Activated T-cell treated with anti-CD3 and anti-CD28 coated beads for 4 hours (primary cell): ENCODE data around the gene EXOC4.
"Not testable (repeated sequence)": the region's sequence is repeated elsewhere in the genome, so short reads cannot be mapped to it uniquely, and the experiment has no call there.

Source experiments
- DNase-seq: peaks from one replicate; pipeline ENCODE4 v3.0.0-alpha.2; 2020

The EXOC4 gene

GRCh38 chr7:133643652-133644051, 390.8 kb downstream of the EXOC4 start:
- DNase-seq = not testable (repeated sequence)

DNA sequence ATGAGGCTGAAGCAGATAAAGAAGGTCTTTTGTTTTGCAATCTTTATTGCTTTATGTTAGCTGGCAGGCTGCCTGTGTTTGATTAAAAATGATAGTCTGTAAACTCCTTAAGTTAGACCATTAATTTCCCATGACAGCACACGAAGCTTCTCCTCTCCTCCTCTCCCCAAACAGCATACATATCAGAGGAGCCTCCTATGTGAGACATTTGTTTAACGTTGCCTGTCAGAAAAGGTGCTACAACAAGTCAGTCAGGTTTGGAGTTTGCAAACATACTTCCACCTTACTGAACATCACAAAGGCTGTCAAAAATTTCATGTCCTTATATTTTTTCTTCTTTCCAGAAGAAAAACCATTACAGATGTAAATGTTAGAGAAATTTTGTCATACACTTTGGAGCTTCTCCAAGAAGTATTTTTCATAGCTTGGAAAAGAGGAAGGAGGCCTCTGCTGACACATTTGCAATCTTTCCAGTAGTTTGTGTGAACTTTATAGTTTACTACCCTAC, 393.1 kb downstream of the EXOC4 start:
- no peak for DNase-seq

DNA sequence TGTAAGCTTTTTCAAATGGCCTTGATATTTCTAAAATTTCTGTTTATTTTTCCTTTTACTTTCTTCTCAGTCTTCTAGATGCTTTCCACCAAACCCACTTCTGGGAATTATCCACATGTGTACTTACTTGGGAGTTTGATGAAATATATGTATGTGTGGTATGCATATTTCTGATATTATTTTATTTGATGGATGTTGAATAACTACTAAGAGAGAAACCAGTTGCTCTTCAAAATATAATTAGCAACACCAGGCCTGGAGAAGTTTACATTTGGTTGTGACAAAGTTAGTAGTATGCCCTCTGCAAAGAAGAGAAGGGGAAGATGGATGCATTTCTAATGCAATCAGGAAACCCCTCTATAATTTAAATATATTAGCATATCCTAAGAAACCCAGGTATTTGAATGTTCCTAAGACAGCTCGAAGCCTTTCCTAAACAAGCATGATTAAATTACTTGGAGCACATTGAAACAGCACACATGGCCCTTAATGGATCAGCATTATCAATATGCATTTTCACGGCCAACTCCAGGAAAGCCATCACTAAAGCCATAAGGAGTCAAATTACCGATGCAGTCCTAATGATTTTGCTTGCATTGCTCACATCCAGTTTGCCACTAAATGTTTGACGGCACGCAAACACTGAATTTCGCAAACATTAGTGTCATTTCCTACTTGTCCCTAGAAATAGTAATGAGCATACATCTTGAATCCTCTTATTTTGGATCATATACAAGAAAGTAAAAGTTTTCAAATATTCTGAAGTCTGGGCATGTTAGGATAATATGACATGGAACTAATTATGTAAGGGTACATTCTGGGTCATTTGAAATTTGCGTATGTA, 393.8 kb downstream of the EXOC4 start:
- DNase-seq = no peak

- DNase-seq = no peak
Measured at GRCh38 chr7:133649593-133649992, 396.7 kb downstream of the EXOC4 start.

- DNase-seq = no peak
Measured at GRCh38 chr7:133650069-133650468, 397.2 kb downstream of the EXOC4 start.

DNA sequence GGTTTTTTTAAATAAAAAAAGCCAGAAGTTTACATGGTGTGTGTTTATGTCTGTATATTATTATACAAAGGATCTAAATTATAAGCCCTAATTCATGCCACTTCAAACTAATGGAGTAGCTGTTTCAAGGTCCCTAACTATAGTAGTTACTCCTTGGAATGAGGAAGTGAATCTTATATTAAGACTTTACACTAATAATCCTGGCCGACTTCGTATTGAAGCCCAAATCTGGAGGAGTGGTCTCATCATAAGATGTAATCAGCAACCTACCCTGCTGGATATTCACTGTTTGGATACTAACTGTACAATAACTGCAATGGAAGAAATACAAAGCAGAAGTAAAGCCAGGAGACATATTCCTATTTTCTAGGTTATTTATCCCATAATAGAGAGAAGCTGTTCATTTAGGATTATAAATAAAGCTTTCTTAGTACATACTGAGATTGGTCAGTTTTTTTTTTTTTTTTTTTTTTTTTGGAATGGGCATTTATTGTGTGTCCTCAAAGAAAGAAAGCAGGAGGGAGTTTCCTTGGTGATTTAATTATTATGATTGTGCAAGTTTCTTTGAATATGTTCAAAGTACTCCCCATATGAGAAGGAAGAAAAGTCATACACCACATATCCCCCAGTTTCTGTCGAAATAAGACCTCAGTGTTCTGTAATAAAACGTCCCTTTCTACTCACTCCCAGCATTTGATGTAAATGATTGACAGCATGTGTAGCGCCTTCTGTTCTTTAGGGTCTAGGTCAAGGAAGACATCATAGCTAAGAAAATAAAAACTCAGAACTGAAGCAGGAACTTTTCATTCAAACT, 397.8 kb downstream of the EXOC4 start:
- no peak for DNase-seq

GRCh38 chr7:133652547-133652946, 399.7 kb downstream of the EXOC4 start:
- DNase-seq = no peak

DNA sequence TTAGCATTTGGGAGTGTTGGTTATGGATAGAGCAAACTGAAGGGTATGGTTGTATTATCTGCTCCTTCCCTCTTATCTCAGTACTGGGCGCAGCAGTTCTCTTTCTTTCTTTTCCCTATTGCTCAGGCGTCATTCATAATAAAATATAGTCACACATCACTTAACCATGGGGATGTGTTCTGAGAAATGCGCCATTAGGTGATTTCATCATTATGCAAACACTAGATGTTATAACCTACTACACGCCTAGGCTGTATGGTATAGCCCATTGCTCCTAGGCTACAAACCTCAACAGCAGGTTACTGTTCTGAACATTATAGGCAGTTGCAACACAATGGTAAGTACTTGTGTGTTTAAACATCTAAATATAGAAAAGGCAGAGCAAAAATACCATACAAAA, 401.7 kb downstream of the EXOC4 start:
- no peak for DNase-seq

GRCh38 chr7:133662276-133662675, 409.4 kb downstream of the EXOC4 start:
- DNase-seq = no peak

GRCh38 chr7:133662830-133663229, 410.0 kb downstream of the EXOC4 start:
- no peak for DNase-seq

DNA sequence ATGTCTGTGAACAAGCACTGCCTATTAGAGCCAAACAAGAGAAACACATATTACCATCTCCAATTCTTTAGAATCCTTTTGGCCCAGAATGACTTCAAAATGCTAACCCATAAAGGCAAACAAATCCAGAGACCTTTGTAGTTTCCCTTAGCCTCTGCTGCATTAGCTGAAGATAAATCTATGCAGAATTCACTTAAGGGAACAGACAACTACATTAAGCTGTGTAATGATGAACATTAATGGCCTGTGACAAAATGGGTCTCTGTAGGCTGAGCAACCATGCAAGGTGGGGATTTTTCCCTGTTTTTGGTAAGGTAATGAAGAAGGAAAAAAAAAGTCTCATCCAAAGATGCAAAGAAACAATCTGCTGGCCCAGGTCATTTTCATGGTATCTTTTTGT, 411.6 kb downstream of the EXOC4 start:
- DNase-seq = no peak

- DNase-seq = no peak
Measured at GRCh38 chr7:133668296-133669060, 415.6 kb downstream of the EXOC4 start.

GRCh38 chr7:133669061-133669455, 416.2 kb downstream of the EXOC4 start:
- DNase-seq = no peak

DNA sequence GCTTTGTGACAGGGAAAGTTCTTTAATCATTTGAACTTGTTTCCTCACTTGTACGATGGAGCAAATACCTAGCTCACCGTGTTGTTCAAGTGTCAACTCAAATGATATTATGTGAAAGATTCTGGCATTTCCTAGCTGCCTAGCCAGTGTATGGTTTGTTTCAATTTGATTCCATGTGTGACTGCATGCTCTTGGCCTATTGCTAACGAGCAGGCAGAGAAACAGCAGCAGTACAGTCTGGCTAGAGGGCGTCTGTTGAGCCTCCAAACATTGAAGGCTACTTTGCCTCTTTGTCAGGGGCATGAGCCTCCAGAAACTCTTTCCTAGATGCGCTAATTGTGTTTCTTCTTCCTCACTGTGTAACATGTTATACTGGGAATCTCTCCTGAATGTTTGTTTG, 417.4 kb downstream of the EXOC4 start:
- no peak for DNase-seq

GRCh38 chr7:133672866-133673265, 420.0 kb downstream of the EXOC4 start:
- DNase-seq = no peak

DNA sequence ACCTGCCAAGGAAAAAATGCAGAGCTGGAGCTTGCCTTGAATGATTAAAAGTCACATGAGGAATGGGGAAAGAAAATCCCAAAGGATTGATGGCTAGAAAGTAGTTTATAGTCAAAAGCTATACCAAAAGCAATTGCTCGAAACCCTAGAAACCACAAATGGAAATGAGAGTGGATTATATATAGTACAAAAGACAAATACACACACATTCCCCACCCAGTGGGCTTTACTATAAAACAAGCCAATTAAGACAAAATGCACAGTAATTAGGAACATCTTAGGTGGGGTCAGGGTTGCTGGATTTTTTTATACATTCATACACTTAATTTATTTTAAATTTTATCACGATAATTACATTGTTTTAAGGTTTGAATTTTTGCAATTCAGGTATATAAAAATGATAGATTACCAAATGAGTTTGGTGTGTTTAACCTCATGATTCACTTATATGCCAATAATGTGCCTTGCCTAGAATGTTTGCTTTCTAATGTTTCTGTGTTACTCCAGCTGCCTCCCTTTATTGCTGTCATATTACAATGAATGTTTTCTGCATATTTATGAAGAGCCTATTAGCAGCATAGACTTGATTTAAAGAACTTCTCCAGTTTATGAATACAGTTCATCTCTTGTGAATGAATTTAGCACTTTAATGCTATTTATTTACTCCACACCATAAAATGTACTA, 421.3 kb downstream of the EXOC4 start:
- DNase-seq = no peak

- DNase-seq = no peak
Measured at GRCh38 chr7:133675510-133676218, 422.8 kb downstream of the EXOC4 start.

GRCh38 chr7:133676805-133677370, 424.0 kb downstream of the EXOC4 start:
- DNase-seq = no peak

GRCh38 chr7:133678137-133678814, 425.4 kb downstream of the EXOC4 start:
- no peak for DNase-seq

DNA sequence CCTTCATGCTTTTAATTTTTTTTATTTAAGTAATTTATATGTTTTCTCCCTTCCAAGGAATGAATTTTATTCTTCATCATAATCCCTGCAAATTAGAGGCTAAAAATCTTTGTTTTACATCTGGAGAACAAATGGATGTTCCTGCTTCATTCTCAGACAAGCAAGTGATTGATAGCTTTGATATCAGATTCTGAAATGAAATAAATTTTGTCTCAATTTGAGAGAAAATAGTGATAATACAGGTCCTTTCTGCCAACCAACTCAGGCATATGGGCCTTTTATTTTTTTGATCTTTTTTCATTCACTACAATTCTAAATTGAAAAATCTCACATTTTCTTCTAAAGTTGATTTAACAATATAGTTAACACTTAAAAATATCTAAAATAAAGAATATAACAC, 427.1 kb downstream of the EXOC4 start:
- no peak for DNase-seq

GRCh38 chr7:133681529-133681928, 428.7 kb downstream of the EXOC4 start:
- no peak for DNase-seq
